H1 (cell line): ENCODE measurements around the gene FBXO30. TPM values are rescaled to one million over a fixed set of nuclear protein-coding genes. Genes with fewer than 3 reads are reported as not detected.

ENCODE experiments used
- CBX8 ChIP-seq: fragments of 300-800, 300-1000 bp; sonication (generic); IDR thresholded peaks from 2 replicates; pipeline ENCODE4 v1.7.1; 2016; ENCODE audit warnings: low read depth, low read length, borderline replicate concordance
- CHD1 ChIP-seq: IDR thresholded peaks from 2 replicates; pipeline ENCODE4 v1.6.1; 2012; ENCODE audit warnings: low read depth, low read length, improper control_type of control experiment
- CREB1 ChIP-seq: IDR thresholded peaks from 2 replicates; pipeline ENCODE4 v1.6.1; 2012; ENCODE audit warnings: inconsistent platforms
- KDM4A ChIP-seq: IDR thresholded peaks from one replicate; pipeline ENCODE4 v1.7.1; 2012; ENCODE audit warnings: low read depth, mild to moderate bottlenecking, moderate library complexity, low read length, inconsistent platforms; ENCODE audit not compliant: severe bottlenecking
- POLR2A ChIP-seq, 2 experiments: IDR thresholded peaks; 1 replicate in 1 of 2; 2 replicates in 1 of 2; pipeline ENCODE4 v1.6.1; 2011; ENCODE audit warnings: low read depth in 2 of 2, low read length in 2 of 2, mild to moderate bottlenecking in 2 of 2; ENCODE audit errors: control extremely low read depth in 1 of 2
- SP1 ChIP-seq: IDR thresholded peaks from 2 replicates; pipeline ENCODE4 v1.6.1; 2011; ENCODE audit warnings: low read depth, low read length
- polyA plus RNA-seq, 7 experiments: library from polyadenylated mRNA; depleted of rRNA in 3 of 7; stranded (reverse) in 5 of 7; unstranded in 2 of 7; fragments of >200 nt in 5 of 7; fragments of 200-250 nt in 2 of 7; gene quantifications; 1 replicate in 5 of 7; 2 replicates in 1 of 7; 4 replicates in 1 of 7; pipeline versions ENCODE4 v1.2.1 to v1.2.3, GENCODE V29; 2011 to 2013; ENCODE audit warnings: missing spikeins in 2 of 7, mixed read lengths in 2 of 7
- total RNA-seq: library from RNA; stranded (reverse); fragmentation: NEBNext Ultra II Directional; extraction: Animal tissue kit (Norgen Biotek cat#: 25700); gene quantifications from 2 replicates; pipeline ENCODE4 v1.2.1, GENCODE V29; 2021

FBXO30 gene
- total and polyA plus RNA-seq, 2 of the 8 experiments (the other 6 are each of a cell fraction or from before 2014, with no cell fraction given), result 3.9 to 18.3 TPM

DNA sequence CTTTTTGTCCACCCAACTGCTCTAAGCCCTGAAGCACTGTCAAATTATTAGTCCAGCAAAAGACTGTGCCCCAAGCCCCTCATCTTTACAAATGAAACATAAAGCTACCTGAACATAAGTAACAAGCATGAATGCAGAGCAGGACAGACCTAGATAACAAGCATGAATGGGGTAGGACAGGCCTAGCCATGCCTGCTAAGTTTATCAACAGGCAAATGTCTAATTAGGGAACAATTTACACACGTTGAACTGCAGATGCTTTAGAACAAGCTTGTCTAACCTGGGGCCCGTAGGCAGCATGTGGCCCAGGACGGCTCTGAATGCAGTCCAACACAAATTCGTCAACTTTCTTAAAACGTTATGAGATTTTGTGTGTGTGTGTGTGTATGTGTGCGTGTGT is 13.6 kb downstream of the FBXO30 start (continued):
- no peak for TF ChIP-seq CHD1
- TF ChIP-seq POLR2A (IDR thresholded peaks at IDR 0.05; ENCODE audit: control extremely low read depth in 1 of 2, low read depth in 2 of 2, low read length in 2 of 2), result no peak
- TF ChIP-seq CREB1, result no peak
- TF ChIP-seq SP1, result no peak
- no peak for TF ChIP-seq CBX8
- no peak for TF ChIP-seq KDM4A
